ENCODE measurements around the gene COMTD1. TPM values are rescaled to one million over a fixed set of nuclear protein-coding genes. Genes with fewer than 3 reads are reported as not detected.
A peak's percentile ranks its signal among the peaks of the same experiment; 100 is the strongest.

Gene COMTD1
- total and polyA plus RNA-seq, 2 of the 8 experiments (the other 6 are each of a cell fraction or from before 2014, with no cell fraction given): 31.9 to 42.4 TPM

DNA sequence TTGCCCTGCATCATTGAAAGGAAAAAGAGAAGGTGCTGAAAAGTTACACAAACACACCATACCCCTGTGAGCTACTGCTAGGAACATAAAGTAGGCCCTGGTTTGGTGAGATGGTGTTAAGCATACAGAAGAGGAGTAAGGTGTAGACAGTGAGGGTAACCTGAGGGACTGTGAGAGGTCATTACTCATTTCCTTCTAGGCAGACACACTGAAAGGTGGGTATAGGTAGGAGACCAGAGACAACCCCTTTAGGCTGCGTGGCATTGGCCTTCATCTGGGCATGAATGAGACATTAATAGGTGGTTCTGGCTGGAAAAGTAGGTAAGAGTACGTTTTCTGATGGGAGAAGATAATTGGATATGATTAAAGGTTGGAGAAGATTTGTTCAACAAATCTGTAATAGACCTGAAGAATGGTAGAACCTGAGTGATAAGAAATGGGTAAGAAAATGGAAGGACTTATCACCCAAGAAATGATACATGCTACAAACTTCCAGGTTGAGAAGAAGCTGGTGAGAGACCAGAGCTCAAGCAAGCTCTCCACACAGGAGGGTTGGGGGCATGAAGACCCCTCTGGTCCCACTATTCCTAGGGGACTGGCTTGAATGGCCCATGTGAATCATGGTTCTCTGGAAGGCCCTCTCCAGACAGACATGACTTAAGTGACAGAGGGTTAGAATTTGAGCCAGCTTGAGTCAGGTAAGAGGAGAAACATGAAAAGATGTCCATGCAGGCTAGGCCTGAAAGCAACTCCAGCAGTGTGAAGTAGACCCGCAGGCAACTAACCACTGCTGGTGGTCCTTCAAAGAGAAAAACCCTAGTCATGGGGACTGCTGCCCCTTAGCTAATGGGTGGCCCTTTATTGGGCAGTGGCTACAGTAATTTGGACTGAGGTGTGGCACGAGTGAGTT, 3.8 kb downstream of the COMTD1 start:
- no peak overlapping the region for H4K8ac ChIP-seq (ENCODE audit: extremely low read depth, insufficient read depth, low read length)
- no peak overlapping the region for H2AFZ ChIP-seq (ENCODE audit: low read length)
- no peak overlapping the region for H2BK15ac ChIP-seq (ENCODE audit: low read length)
- H3K14ac ChIP-seq (ENCODE audit: insufficient read length): no peak overlapping the region
- peaks cover 13 to 44% (median 20%) of the 10 kb centered on the region in 4 experiments for H3K36me3 ChIP-seq (ENCODE audit: control insufficient read depth in 2 of 4, insufficient read depth in 4 of 4, low read length in 3 of 4)
- no peak for FAIRE-seq
- H4K5ac ChIP-seq (ENCODE audit: insufficient read length, low read depth, low read length): no peak overlapping the region
- H3K4me3 ChIP-seq (ENCODE audit: extremely low read depth in 1 of 4, insufficient read depth in 2 of 4, low read depth in 3 of 4, low read length in 4 of 4): no peak overlapping the region
- DNase-seq (ENCODE audit: low read depth in 1 of 2, low spot score in 2 of 2): no peak
- no peak overlapping the region for H3K27ac ChIP-seq (ENCODE audit: low read depth, low read length)
- H3K4ac ChIP-seq (replicated peaks; ENCODE audit: insufficient read length, low read depth, low read length): no peak overlapping the region
- H2BK5ac ChIP-seq (ENCODE audit: low read depth, low read length): 0 out of 2 replicates have a peak overlapping the region, but pooled peaks have one; percentile 31
- no peak overlapping the region for H4K91ac ChIP-seq (replicated peaks; ENCODE audit: insufficient read length, low read length)
- ChIA-PET POLR2A (ENCODE audit: partially characterized antibody) (interaction anchor here (0.6 to 27.6 kb wide), 7 partner anchors 11 to 404 kb away, joined by 3 to 801 read pairs (median 4); partner anchors contain the start of gene VDAC2), CTCF (ENCODE audit: partially characterized antibody) (interaction anchor here (0.6 to 18.9 kb wide), 7 partner anchors 9 to 97 kb away, joined by 3 to 209 read pairs (median 30); partner anchors contain the start of gene VDAC2)
- H3K18ac ChIP-seq (ENCODE audit: extremely low read depth, low read length): no peak overlapping the region
- peaks cover 4 to 15% (median 10%) of the 10 kb centered on the region in 4 experiments for H3K4me1 ChIP-seq (replicated peaks in 1 of 4; ENCODE audit: control insufficient read depth in 3 of 4, insufficient read depth in 4 of 4, low read length in 3 of 4)
- H3K4me2 ChIP-seq (ENCODE audit: insufficient read depth in 1 of 2, low read depth in 2 of 2, low read length in 2 of 2): no peak overlapping the region
- H2BK12ac ChIP-seq (ENCODE audit: low read depth, low read length): no peak overlapping the region
- no peak overlapping the region for H3K23ac ChIP-seq (ENCODE audit: insufficient read length)
- H3K23me2 ChIP-seq (ENCODE audit: low read depth, low read length): peaks cover 13% of the 10 kb centered on the region; the same call in 1 of the 2 replicates
- H3K9ac ChIP-seq (replicated peaks in 1 of 4; ENCODE audit: extremely low read depth in 1 of 4, low read depth in 3 of 4, low read length in 3 of 4): no peak overlapping the region
- peaks cover 2 to 23% of the 10 kb centered on the region in 2 experiments; a peak in 3 of 4 replicates for H3K79me2 ChIP-seq (ENCODE audit: control insufficient read depth in 1 of 2, insufficient read depth in 2 of 2, low read length in 2 of 2)
- no peak overlapping the region for H2BK20ac ChIP-seq (ENCODE audit: low read length)
- peaks cover 3 to 12% of the 10 kb centered on the region in 2 experiments for H4K20me1 ChIP-seq (replicated peaks in 1 of 2; ENCODE audit: control insufficient read depth in 1 of 2, insufficient read depth in 2 of 2, low read length in 2 of 2)
- H3K27me3 ChIP-seq (replicated peaks in 1 of 4; ENCODE audit: control insufficient read depth in 3 of 4, extremely low read depth in 1 of 4, insufficient read depth in 3 of 4, low read length in 3 of 4): no peaks in the 10 kb centered on the region
- no peak overlapping the region for H2AK5ac ChIP-seq (ENCODE audit: low read depth, low read length)
- H2BK120ac ChIP-seq (replicated peaks; ENCODE audit: low read depth, low read length): no peak overlapping the region
- H3K56ac ChIP-seq (replicated peaks; ENCODE audit: insufficient read length, low read depth, low read length): no peak overlapping the region
- H3K9me3 ChIP-seq (ENCODE audit: insufficient read depth in 2 of 2, low read depth in 1 of 2, low read length in 1 of 2): no peaks in the 10 kb centered on the region
- peaks cover 4% of the 10 kb centered on the region; the same call in 1 of the 2 replicates for H3K79me1 ChIP-seq (ENCODE audit: low read depth, low read length)
- 92 to 100% methylated on average over 1 to 4 of the region's 4 CpGs for WGBS, 2 experiments (ENCODE audit: extremely low coverage in 1 of 2, insufficient coverage in 1 of 2, insufficient read length in 1 of 2, insufficient replicate concordance in 2 of 2, low coverage in 1 of 2, low lambda C conversion rate in 2 of 2, missing lambda C conversion rate in 1 of 2)
- TF ChIP-seq POLR2AphosphoS5 (IDR thresholded peaks at IDR 0.05; ENCODE audit: low read depth, low read length) (peak; percentile 71), HDAC2 (IDR thresholded peaks at IDR 0.05; ENCODE audit: borderline replicate concordance in 1 of 2, low read depth in 2 of 2, low read length in 2 of 2) (no peak), SUZ12 (IDR thresholded peaks at IDR 0.05; ENCODE audit: low read length) (no peak), TAF7 (optimal IDR thresholded peaks at IDR 0.05; ENCODE audit: borderline replicate concordance, low read depth, low read length) (peak; percentile 16), ASH2L (IDR thresholded peaks at IDR 0.05; ENCODE audit: low read length) (no peak), SIRT6 (IDR thresholded peaks at IDR 0.05; ENCODE audit: low read length) (peak; percentile 74), EP300 (IDR thresholded peaks at IDR 0.05; ENCODE audit: borderline replicate concordance in 1 of 2, low read depth in 2 of 2, low read length in 2 of 2) (no peak), POLR2A (IDR thresholded peaks at IDR 0.05; ENCODE audit: control extremely low read depth in 1 of 2, low read depth in 2 of 2, low read length in 2 of 2) (peak in 1 of 2 experiments; percentile 47; a peak in 2 of 3 replicates)
